Activated CD4-positive, alpha-beta T cell treated with anti-CD3 and anti-CD28 coated beads, Interleukin-2, amount 10 ng/mL, durations not matched to agents 7 days and 5 days (primary cell): ENCODE results near the gene EPS15. TPM values are rescaled to one million over a fixed set of nuclear protein-coding genes. Genes with fewer than 3 reads are reported as not detected.

Experiments
- CTCF ChIA-PET: fragments of 350-600 bp; sonication (Branson Sonifier 250); formaldehyde crosslinking; loops from one replicate; lab custom pipeline; 2021; ENCODE audit warnings: antibody characterized with exemption; lab: Charles Lee
- POLR2A ChIA-PET: fragments of 350-600 bp; sonication (Branson Sonifier 250); formaldehyde crosslinking; loops from one replicate; lab custom pipeline; 2021; ENCODE audit warnings: antibody characterized with exemption; lab: Charles Lee
- DNase-seq: peaks from one replicate; pipeline ENCODE4 v3.0.0-alpha.2; 2020
- H3K27ac Mint-ChIP-seq: one replicate; pipeline ENCODE4 v1.8.0; 2021; ENCODE audit warnings: mild to moderate bottlenecking, moderate library complexity, mixed read lengths
- H3K27me3 Mint-ChIP-seq: one replicate; pipeline ENCODE4 v1.8.0; 2021; ENCODE audit warnings: mixed read lengths
- H3K36me3 Mint-ChIP-seq: one replicate; pipeline ENCODE4 v1.8.0; 2021; ENCODE audit warnings: low read depth, mixed read lengths
- H3K4me1 Mint-ChIP-seq: one replicate; pipeline ENCODE4 v1.8.0; 2021; ENCODE audit warnings: mixed read lengths
- H3K4me3 Mint-ChIP-seq: one replicate; pipeline ENCODE4 v1.8.0; 2021; ENCODE audit warnings: mild to moderate bottlenecking, moderate library complexity, mixed read lengths
- H3K9me3 Mint-ChIP-seq: one replicate; pipeline ENCODE4 v1.8.0; 2021; ENCODE audit warnings: mixed read lengths
- total RNA-seq, 2 experiments: library from RNA; stranded (reverse); gene quantifications; one replicate each; pipeline ENCODE4 v1.2.3, GENCODE V29; 2021

The EPS15 gene
- total RNA-seq, 2 experiments from 2014 or later: 53.9 to 58.8 TPM

DNA sequence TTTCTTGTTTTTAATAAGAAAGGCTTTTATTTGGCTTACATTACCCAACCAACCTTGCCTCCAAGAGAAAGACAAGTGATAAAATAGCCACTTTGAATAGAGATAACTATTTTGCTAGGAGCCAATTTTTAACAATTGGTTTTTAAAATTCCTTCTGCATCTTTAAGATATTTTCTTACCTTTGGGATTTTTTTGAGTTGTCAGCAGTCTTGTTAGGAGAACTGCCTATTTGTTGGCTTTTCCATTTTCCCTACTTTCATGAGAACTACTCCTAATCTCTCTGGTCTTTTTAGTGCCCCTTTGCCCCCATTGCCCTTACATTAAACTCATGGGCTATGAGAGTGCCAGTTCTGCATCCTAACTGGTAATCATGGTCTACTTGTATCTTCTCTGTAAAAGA lies 38.1 kb upstream of the EPS15 start:
- peaks cover 7% of the 10 kb centered on the region for H3K4me1 Mint-ChIP-seq
- peaks cover 3% of the 10 kb centered on the region for H3K9me3 Mint-ChIP-seq
- no peaks in the 10 kb centered on the region for H3K27me3 Mint-ChIP-seq
- POLR2A ChIA-PET: no interaction called here
- no peak for DNase-seq
- H3K27ac Mint-ChIP-seq: no peak overlapping the region
- peaks cover 3% of the 10 kb centered on the region for H3K36me3 Mint-ChIP-seq
- CTCF ChIA-PET: no interaction called here
- H3K4me3 Mint-ChIP-seq: no peak overlapping the region

DNA sequence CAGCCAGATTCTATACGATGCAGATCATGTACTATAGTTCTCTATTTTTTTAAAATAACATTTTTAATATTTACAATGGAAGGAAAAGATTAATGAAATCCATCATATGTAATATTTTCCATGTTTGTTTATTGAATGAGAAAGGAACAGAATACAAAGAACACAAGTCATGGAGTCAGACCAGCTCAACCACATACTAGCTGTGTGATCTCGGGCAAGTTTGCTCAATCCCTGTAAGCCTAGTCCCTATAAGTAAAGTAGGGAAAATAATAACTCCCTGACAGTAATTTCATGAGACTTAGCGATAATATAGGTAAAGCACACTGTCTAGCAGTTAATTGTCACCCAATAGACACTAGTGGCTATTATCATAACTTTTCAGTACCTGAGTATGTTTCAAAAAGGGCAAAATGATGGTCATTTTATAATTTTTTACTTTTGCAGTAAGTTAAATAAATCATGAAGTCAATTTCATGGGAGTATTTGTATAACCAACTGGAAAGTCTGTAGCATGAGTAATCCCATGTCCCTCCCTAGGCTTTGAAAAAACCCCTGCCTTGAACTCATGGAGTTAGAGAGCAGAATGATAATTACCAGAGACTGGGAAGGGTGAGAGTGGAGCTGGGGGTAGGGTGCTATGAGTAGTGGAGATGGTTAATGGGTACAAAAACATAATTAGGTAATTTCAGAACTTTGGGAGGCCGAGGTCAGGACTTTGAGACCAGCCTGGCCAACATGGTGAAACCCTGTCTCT lies 37.0 kb upstream of the EPS15 start:
- H3K27ac Mint-ChIP-seq: no peak overlapping the region
- ChIA-PET CTCF (interaction anchor here (0.5 kb wide), 1 partner anchor 748 kb away, joined by 4 read pairs; no protein-coding TSS in a partner anchor), POLR2A (no interaction called here)
- H3K36me3 Mint-ChIP-seq: peaks cover 3% of the 10 kb centered on the region
- peaks cover 6% of the 10 kb centered on the region for H3K9me3 Mint-ChIP-seq
- H3K4me3 Mint-ChIP-seq: no peak overlapping the region
- DNase-seq: no peak
- H3K27me3 Mint-ChIP-seq: no peaks in the 10 kb centered on the region
- peaks cover 13% of the 10 kb centered on the region for H3K4me1 Mint-ChIP-seq

GRCh38 chr1:51553911-51554310 lies 34.8 kb upstream of the EPS15 start:
- POLR2A ChIA-PET: no interaction called here
- CTCF ChIA-PET: no interaction called here
- peaks cover 6% of the 10 kb centered on the region for H3K9me3 Mint-ChIP-seq

GRCh38 chr1:51552929-51553807 lies 34.1 kb upstream of the EPS15 start:
- no peak overlapping the region for H3K27ac Mint-ChIP-seq
- H3K4me3 Mint-ChIP-seq: no peak overlapping the region
- ChIA-PET CTCF (interaction anchor here (0.7 kb wide), 1 partner anchor 316 kb away, joined by 3 read pairs; no protein-coding TSS in a partner anchor), POLR2A (no interaction called here)
- no peaks in the 10 kb centered on the region for H3K27me3 Mint-ChIP-seq
- H3K9me3 Mint-ChIP-seq: peaks cover 6% of the 10 kb centered on the region
- H3K4me1 Mint-ChIP-seq: peaks cover 21% of the 10 kb centered on the region
- DNase-seq: no peak
- peaks cover 3% of the 10 kb centered on the region for H3K36me3 Mint-ChIP-seq

More at GRCh38 chr1:51553911-51554310, 34.8 kb upstream of the EPS15 start:
- H3K27me3 Mint-ChIP-seq: no peaks in the 10 kb centered on the region
- no peak overlapping the region for H3K4me3 Mint-ChIP-seq
- H3K27ac Mint-ChIP-seq: no peak overlapping the region
- H3K36me3 Mint-ChIP-seq: peaks cover 3% of the 10 kb centered on the region
- no peak for DNase-seq
- peaks cover 19% of the 10 kb centered on the region for H3K4me1 Mint-ChIP-seq

DNA sequence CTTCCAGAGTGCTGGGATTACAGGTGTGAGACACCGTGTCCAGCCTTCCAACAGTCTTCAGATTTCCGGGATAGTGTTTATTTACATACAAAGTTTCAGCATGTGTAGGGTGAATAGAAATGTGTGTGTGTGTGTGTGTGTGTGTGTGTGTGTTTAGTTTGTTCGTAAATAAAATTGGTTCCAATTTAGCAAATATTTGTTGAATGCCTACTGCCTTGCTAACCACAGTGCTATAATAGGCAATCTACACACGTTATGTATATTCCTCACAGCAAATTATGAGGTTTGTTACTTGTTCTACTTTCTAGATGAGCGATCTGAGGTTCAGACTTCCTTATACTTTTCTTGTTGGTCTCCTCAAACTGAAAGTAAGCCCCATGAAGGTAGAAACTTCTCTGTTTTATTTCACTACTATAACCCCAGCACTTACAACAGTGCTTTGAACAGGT lies 32.8 kb upstream of the EPS15 start:
- H3K4me1 Mint-ChIP-seq: peaks cover 21% of the 10 kb centered on the region
- H3K27me3 Mint-ChIP-seq: no peaks in the 10 kb centered on the region
- peaks cover 6% of the 10 kb centered on the region for H3K9me3 Mint-ChIP-seq
- no peak overlapping the region for H3K27ac Mint-ChIP-seq
- ChIA-PET POLR2A (no interaction called here), CTCF (interaction anchor here (0.7 kb wide), 1 partner anchor 15 kb away, joined by 3 read pairs; no protein-coding TSS in a partner anchor)
- no peak overlapping the region for H3K4me3 Mint-ChIP-seq
- no peak for DNase-seq
- H3K36me3 Mint-ChIP-seq: peaks cover 3% of the 10 kb centered on the region

DNA sequence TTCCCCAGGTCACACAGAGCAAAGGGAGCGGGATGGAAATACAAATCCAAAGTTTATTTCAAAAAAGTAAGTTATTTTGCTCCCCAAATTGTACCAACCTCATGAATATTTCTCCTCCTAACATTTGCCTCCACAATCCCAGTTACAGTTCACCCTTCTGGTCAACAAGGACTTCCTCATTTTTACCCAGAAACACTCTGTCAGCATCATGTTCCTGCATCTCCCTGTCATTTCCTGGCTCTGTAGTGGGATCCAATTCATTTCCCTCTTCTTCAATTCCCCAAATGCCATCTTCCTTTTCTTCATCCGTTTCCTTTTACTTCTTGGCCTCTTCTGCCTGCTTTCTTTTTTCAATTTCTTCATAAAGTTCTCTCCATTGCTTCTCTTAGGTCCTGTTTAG lies 32.0 kb upstream of the EPS15 start:
- no peak overlapping the region for H3K4me3 Mint-ChIP-seq
- peaks cover 6% of the 10 kb centered on the region for H3K9me3 Mint-ChIP-seq
- DNase-seq: no peak
- POLR2A ChIA-PET: no interaction called here
- peaks cover 21% of the 10 kb centered on the region for H3K4me1 Mint-ChIP-seq
- CTCF ChIA-PET: interaction anchor here (0.7 kb wide), 1 partner anchor 14 kb away, joined by 3 read pairs; no protein-coding TSS in a partner anchor
- H3K27ac Mint-ChIP-seq: no peak overlapping the region
- peaks cover 3% of the 10 kb centered on the region for H3K36me3 Mint-ChIP-seq
- H3K27me3 Mint-ChIP-seq: no peaks in the 10 kb centered on the region

DNA sequence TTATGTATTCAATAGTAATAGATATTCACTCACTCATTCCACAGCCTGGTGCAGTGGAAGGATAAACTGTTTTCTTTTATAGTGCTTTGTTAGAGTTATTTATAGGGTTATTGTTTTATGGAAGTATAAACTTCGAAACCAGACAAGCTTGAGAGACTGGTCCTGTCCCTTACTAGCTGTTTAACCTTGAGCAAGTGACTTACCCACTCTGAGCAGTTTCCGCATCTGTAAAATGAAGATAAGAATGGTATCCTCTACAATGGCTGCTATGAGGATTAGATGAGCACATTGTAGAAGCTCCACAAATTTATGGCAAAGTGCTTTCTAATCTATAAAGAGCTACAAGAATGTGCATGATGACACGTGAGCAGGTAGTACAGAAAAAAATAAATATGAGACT lies 30.8 kb upstream of the EPS15 start:
- no peak for DNase-seq
- H3K9me3 Mint-ChIP-seq: peaks cover 6% of the 10 kb centered on the region
- H3K4me3 Mint-ChIP-seq: no peak overlapping the region
- H3K27ac Mint-ChIP-seq: no peak overlapping the region
- peaks cover 21% of the 10 kb centered on the region for H3K4me1 Mint-ChIP-seq
- H3K36me3 Mint-ChIP-seq: peaks cover 3% of the 10 kb centered on the region
- CTCF ChIA-PET: interaction anchor here (0.8 kb wide), 1 partner anchor 30 kb away, joined by 3 read pairs; no protein-coding TSS in a partner anchor
- H3K27me3 Mint-ChIP-seq: no peaks in the 10 kb centered on the region
- POLR2A ChIA-PET: no interaction called here

GRCh38 chr1:51549016-51549619 lies 30.1 kb upstream of the EPS15 start:
- Mint-ChIP-seq H3K27ac (no peak overlapping the region), H3K27me3 (no peaks in the 10 kb centered on the region), H3K9me3 (peaks cover 6% of the 10 kb centered on the region), H3K4me1 (peaks cover 21% of the 10 kb centered on the region), H3K4me3 (no peak overlapping the region), H3K36me3 (peaks cover 3% of the 10 kb centered on the region)
- ChIA-PET POLR2A (no interaction called here), CTCF (interaction anchor here (0.8 to 1.0 kb wide), 2 partner anchors 14 to 29 kb away, joined by 3 read pairs; no protein-coding TSS in a partner anchor)
- DNase-seq: peak; percentile 7

DNA sequence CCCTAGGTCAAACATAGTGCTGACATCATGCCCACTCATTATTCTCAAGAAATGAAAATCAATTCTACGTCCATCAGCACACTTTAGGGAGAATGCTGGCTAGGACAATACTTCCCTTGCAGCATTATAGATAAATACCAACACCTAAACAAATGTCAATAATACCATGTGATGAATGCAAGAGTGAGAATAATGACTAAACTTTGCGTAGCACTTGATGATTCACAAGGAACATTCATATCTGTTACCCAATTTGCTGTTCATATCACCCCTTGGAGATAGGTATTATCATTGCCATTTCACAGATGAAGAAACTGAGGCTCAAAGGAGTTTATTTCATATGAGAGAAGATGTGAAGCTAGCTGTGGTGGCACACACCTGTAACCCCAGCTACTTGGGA lies 24.8 kb upstream of the EPS15 start:
- Mint-ChIP-seq H3K27me3 (no peaks in the 10 kb centered on the region), H3K36me3 (no peaks in the 10 kb centered on the region), H3K27ac (no peak overlapping the region), H3K9me3 (no peaks in the 10 kb centered on the region), H3K4me3 (no peak overlapping the region), H3K4me1 (peaks cover 11% of the 10 kb centered on the region)
- DNase-seq: no peak
- POLR2A ChIA-PET: no interaction called here
- CTCF ChIA-PET: interaction anchor here (0.7 kb wide), 1 partner anchor 121 kb away, joined by 3 read pairs; no protein-coding TSS in a partner anchor

DNA sequence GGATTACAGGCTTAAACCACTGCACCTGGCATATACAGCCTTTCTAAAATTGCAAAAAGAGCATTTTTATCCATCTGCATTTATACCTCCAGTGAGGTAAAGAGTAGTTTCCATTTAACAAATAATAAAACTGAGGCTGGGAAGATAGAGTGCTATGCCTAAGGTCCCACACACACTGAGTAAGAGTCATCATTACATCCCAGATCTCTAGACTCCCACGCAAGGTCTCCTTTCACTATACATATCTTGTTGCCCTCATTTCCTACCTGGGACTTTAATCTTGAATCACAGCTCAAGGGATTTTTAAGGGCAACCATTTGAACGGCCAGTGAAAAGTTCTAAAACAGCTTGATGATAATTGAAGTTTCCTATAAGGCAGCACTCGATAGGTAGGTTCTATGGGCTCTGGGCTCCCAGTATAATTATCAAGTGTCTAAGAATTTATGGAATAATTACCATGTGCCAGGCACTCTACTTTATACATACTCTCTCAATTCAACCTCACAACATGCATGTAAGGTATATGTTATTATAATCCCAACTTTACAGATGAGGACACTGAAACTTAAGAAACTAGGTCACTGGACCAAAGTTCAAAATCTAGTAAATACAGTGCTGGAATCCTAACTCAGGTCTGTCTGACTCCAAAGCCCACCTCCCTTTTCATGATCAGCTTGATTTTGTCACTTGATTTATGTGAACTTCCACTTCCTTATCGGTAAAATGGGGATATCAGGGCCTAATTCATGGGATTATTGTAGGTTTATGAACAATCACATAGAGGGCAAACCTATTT lies 23.3 kb upstream of the EPS15 start:
- H3K4me1 Mint-ChIP-seq: peaks cover 4% of the 10 kb centered on the region
- DNase-seq: no peak
- POLR2A ChIA-PET: no interaction called here
- H3K4me3 Mint-ChIP-seq: no peak overlapping the region
- H3K27ac Mint-ChIP-seq: no peak overlapping the region
- H3K36me3 Mint-ChIP-seq: no peaks in the 10 kb centered on the region
- H3K27me3 Mint-ChIP-seq: no peaks in the 10 kb centered on the region
- CTCF ChIA-PET: interaction anchor here (1.1 kb wide), 1 partner anchor 18 kb away, joined by 5 read pairs; no protein-coding TSS in a partner anchor
- no peaks in the 10 kb centered on the region for H3K9me3 Mint-ChIP-seq

DNA sequence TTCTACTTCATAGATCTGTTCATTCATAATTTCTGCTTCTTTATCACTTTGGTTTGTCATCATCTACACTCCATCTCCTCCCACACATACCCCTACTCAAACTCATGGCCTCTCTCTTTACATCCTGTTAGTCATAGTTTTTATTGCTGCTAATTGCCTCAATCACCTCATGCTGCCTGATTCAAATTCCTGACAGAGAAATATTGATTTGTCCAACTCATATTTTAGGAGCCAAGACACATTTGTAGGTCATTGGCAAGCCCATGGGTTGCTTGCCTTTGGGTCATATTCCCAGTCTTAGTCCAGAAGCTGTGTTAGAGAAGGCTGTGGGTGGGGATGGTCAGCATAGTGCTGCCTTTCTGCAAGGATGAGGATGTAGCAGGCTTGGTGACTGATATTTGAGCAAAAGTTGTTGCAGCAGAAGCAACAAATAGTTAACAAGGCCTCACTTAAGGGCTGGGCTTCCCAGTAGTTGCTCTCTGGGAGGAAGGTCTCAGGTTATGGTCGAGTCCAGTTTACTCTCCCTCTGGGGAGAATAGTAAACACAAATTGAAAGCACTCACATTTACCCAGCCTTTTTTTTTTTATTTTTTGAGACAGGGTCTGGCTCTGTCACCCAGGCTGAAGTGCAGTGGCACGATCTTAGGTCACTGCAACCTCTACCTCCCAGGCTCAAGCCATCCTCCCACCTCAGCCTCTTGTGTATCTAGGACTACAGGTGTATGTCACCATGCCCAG lies 22.4 kb upstream of the EPS15 start:
- H3K27ac Mint-ChIP-seq: no peak overlapping the region
- CTCF ChIA-PET: interaction anchor here (1.1 kb wide), 1 partner anchor 17 kb away, joined by 5 read pairs; no protein-coding TSS in a partner anchor
- H3K4me3 Mint-ChIP-seq: no peak overlapping the region
- POLR2A ChIA-PET: no interaction called here
- no peaks in the 10 kb centered on the region for H3K27me3 Mint-ChIP-seq
- DNase-seq: no peak
- H3K9me3 Mint-ChIP-seq: no peaks in the 10 kb centered on the region
- peaks cover 4% of the 10 kb centered on the region for H3K4me1 Mint-ChIP-seq
- no peaks in the 10 kb centered on the region for H3K36me3 Mint-ChIP-seq
